Measurements from ENCODE around the gene HDAC4.

The HDAC4 gene

DNA sequence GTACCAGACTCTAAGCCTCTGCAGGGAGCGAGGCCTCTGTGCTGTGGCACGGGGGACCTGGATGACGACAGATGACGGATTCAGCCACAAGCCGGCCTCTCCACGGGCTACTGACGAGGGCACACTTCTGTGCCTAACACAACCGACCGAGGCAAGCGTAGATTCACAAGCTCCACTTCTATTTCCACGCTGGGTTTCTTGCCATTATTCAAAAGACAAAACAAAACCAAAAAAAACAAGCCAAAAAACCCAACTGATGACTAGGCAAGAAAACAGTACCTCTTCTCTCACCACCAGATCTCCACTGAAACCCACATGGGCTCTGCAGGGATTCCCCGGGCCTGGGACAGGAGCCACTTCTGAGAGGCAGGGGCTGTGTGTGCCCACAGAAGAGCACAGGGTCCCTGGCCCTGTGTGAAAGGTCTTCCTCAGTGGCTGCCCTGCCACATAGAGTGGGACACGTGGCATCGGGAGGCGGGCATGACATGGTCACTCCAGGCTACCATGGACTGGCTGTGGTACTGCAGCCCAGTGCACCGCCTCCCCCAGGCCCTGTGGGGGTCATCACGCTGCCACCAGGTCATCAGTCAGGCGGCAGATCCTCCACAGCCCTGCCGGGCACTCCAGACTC is 254.7 kb downstream of the HDAC4 start:
- DNase-seq = no peak

DNA sequence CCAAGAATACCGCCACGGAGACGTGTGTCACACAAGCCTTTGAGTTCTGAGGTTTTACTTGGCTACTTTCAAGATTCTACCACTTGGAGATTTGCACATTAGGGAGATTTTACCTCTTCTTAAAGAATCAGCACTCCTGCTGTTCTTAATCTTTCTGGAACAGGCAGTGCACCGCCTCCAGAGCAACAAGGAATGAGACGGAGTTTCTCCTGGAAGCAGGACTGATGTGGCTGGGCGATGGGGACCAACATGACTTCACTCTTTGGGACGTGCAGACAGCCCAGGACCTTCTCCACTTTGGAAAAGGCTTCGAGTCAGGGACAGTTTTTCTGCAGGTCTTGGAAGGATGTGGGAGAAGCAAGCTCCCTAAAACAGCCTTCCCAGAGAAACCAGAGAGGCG is 255.2 kb downstream of the HDAC4 start:
- no peak for DNase-seq

DNA sequence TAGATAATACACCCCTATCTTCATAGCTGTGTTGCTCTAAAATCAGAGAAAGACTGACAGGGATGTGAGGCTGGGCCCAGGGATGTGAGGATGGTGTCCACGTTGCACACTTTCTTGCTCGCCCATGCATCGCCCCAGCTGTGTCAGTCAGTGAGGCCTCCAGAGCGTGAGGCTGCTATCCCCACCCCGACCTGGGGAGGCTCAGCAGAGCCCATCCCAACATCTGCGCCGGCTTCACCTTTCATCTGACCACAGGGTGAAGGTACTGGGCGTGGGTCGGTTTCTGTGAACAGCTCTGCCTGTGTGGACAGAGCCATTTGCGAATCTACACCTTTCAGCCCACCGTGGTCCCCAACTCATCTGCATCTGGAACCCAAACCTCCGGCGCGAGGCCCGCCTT is 255.7 kb downstream of the HDAC4 start:
- DNase-seq = no peak

DNA sequence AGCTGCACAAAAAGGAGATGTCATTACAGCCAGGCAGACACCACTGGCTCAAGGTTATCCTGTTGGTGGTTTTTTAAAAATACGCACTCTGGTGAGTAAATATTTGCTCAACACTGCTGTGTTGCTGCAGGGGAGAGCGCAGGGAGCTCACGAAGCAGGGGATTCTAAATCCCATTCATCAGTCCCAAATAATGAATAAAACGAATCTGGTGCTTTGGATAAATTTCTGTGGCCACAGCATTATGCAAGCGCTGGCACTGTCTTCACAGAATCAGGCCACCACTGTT is 256.2 kb downstream of the HDAC4 start:
- peak in 2 of 3 experiments; percentile 19 to 58 for DNase-seq

DNA sequence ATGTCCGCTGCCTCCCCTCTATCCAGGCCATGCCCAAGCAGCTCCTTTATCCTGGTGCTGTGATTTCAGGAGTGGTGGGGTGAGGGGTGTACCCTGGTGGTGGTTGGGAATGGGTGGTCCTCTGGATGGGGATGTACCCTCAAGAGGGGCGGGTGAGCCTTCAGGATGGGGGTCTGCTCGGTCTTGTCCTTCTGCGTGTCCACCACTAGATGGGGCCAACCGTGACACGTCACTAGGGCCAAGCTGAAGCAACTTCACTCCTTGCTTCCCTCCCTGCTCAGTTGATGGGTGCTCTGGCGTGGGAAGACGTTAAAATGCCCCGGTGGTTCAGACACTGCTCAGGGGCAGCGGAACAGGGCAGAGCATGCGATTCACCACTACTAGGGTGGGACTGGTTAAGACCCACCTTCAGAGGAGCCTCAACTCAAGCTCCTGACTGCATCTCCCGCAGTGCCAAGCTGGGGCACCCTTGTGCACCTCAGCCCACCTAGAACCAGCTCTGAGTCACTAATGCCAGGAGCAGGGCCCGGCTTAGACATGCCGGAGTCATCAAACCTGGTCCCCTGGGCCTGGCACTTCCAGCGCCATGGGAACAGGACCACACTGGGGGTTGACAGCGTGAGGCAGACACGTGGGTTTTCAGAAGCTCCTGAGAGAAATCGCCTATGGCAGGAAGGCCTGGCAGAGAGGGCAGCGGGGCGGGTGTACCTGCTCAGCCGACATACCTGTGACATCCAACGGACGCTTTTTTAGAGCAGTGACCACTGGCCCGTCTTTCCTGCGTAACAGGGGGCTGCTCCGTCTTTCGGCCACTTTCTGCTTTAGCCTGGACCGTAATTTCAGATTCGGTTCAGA is 256.7 kb downstream of the HDAC4 start:
- peak; percentile 3 to 50 (median 8) for DNase-seq

DNA sequence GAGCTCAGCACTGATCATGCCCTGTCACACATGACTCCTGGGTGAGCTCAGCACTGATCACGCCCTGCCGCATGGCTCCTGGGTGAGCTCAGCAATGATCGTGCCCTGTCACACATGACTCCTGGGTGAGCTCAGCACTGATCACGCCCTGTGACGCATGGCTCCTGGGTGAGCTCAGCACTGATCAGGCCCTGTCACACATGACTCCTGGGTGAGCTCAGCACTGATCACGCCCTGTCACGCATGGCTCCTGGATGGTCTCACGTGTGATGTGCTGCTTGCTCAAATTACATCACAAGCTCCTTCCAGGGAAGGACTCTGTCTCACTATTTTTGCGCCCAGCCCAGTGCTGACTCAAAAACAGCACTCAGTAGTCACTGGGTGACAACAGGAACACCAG is 258.0 kb downstream of the HDAC4 start:
- DNase-seq = no peak

DNA sequence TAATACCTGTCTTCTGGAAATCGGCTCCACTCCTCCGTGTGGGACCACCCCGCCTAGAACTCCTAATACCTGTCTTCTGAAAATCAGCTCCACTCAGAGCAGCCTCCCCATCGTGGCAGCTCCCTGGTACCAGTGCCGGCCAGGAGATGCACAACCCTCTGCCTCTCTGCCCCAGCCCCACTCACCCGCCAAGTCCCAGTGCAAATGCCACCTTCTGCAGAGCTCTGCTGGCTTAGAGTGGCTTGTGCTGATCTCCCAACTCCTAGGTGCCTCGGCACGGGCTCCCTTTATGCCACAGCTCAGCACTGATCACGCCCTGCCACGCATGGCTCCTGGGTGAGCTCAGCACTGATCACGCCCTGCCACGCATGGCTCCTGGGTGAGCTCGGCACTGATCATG is 258.5 kb downstream of the HDAC4 start:
- DNase-seq = no peak

DNA sequence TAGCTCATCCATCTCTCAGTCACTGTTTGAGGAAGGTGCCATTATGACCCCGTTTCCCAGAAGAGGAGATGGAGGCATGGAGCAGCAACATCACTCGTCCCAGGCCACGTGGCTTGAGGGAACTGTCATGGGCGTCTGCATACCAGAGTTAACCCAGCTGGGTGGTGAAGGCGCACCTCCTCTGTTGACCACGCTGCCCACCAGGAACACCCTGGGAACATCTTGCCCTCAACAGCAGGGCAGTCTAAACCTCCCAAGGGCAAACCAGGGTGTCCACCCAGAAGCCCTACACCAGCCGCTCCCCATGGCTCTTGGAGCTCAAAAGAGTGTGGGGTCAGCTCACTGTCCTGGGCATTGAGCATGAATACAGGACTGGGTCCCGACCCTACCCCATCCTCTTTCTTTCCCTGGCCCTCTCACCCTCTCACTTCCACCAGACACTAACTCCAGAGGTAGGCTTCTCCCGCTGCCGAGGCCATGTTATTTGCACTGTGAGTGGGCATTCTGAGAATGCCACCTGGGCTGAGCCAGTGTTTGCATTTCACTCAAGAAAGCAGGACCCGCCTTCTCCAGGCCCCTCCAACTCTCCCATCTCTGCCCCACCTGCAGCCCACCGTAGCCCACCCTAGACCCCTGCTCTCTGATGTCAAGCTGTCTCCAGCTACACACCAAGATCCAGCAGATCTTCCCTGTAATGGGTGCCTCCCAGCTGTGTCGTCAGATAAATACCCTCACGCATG is 259.6 kb downstream of the HDAC4 start:
- no peak for DNase-seq

DNA sequence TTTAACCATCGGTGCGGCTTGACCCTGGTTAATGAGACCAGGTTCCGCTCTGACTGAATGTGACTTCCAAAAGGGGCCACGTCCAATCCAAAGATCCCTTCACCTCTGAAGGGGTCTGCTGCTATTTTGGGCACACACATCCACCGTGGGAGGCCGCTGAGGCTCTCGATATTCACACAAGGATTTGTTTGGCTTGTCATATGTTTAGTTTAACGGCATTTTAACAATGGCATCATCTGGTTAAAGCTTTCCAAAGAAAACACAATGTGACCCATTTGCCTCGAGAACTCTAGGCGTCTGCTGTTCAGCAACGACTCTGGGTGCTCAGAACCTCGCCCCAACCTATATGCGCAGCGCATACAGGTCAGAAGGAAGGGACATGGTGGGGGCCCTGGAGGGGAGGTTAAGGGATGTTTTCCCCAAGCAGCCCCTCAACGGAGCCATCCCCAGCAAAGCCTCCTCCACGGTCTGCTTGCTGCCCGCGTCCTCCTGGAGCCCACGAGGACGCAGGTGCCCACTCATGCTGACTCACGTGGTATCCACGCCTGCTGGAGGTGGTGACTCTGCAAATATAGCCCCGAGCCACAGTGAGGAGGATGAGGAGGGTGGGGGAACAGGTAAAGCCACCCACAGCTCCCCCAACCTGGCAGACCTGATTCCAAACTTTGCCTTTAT is 260.3 kb downstream of the HDAC4 start:
- DNase-seq = no peak

DNA sequence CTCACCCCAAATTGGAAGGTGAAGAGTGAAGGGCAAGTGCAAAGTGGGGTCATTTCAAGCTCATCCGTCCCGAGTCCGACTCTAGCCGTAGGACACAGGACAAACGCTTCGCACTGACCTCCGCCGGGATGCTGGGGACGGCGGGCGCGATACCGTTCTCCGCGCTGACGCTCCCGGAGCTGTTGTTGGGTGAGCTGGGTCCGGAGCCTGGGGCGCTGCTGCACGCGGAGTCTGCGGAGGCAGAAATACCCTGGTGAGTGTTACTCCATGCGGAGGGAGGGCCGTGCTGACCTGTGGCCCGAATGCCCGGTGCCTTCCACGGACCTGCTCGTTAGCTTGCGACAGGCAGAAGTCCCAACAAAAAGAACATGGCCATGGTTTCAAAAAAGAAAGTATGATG is 261.3 kb downstream of the HDAC4 start:
- DNase-seq = no peak

DNA sequence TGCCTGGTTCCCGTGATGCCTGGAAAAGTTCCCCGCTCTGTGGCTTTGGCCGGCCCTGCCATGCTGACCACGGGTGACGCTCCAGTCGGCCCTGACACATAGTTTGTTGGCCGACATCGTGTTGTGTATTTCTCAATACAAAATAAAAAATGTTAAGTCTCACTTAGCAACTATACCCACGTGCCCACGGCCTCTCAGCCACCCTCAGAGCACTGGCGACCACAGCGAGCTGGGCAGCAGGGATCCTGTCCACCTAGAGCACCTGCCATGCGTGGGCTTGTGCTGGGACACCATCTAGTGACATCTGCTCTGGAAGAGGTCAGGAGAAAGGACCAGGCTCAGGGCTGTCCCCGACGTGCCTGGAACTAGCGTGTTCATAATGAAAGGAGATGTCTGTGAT is 261.7 kb downstream of the HDAC4 start:
- DNase-seq = no peak

DNA sequence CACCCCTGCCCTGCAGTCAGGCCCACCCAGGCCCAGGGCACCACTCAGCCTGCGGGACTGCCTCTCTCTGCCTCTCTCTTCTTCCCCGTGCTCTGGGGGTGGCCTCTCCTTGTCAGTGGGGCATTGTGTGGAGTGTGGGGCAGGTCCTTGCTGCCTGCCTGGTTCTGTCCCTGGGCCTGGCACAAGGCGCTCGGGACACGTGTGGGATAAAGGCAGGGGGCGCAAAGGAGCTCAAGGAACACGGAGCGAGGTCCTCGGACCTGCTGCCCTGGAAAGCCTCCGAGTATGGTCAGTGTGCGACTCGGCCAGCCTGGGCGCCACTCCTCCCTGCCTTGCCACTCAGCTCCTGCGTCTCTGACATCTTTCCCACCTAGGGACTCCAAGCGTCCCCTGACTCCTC is 262.2 kb downstream of the HDAC4 start:
- no peak for DNase-seq

DNA sequence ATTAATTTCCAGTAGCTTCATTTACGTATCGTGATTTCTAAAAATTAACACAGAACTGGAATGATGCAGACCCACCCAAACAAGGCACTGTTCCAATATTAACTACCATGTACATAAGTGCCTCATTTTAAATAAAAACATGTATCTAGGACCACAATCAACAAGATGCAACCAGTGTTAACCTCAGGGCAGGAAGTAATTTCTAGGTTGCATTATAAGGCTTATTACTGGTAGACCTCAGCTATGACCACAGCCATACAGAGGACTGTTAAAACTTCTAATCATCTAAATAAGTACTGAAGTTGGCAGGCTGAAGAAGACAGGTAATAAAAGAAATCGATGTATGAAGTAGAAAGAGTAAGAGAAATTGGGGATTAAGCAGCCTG is 262.9 kb downstream of the HDAC4 start:
- no peak for DNase-seq

DNA sequence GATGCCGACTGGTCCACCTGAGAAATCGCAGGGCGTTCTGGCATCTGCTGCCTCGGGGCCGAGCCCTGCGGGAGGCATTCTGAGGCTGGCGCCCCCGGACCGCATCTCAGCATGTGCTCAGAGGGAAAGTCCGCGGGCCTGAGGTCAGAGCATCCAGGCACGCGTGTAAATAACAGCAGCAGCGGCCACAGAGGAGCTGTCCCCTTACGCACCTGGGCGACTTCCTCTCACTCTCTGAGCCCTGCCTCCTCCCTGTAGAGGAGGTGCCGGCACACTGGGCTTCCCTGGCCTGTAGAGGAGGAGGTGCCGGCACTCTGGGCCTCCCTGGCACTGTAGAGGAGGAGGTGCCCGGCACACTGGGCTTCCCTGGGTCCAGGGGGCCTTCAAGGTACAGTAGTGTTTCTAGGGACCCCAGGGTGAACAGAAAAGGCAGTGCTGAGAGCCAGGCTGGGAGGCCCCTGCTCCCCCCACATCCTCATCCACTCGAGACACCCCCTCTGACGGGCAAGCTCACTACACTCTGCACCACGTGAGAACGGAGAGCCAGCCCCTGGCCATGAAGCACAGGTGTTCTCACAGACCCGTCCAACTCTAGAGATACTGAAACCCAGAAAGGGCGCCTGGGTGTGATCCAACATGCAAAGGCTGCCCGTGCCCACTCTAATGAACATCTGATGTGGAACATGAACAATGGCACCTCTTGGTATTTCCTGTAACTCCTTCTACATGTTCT is 263.5 kb downstream of the HDAC4 start:
- DNase-seq = no peak

DNA sequence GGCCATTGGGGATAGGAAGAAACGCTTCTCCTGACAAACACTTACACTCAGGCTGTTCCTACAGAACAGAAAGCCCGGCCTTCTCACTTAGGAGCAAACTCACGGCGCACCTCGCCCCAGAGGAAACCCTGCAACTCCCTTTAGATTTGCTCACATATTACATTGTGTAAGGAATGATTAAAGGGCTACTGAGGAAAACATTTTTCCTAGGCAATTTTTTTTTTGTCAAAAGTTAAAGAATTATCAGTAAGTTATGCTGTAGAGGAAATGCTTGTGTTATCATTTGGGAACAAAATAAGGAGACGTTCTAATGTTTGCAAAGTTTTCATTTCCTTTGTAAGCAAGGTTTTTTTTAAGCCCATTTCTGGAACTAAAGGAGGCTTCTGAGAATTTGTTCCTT is 264.1 kb downstream of the HDAC4 start:
- no peak for DNase-seq

DNA sequence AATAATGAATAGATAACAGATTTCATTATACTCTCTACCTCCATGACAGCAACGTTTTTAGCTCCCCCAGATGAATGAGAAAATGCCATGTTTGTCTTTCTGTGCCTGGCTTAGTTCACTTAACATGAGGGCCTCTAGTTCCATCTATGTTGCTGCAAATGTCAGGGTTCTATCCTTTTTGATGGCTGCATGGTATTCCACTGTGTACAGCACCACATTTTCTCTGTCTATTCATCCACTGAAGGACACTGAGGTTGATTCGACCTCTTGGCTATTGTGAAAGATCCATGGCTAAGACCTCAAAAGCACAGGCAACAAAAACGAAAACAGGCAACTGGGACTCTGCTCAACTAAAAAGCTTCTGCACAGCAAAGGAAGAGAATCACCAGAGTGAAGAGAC is 264.6 kb downstream of the HDAC4 start:
- DNase-seq = no peak

DNA sequence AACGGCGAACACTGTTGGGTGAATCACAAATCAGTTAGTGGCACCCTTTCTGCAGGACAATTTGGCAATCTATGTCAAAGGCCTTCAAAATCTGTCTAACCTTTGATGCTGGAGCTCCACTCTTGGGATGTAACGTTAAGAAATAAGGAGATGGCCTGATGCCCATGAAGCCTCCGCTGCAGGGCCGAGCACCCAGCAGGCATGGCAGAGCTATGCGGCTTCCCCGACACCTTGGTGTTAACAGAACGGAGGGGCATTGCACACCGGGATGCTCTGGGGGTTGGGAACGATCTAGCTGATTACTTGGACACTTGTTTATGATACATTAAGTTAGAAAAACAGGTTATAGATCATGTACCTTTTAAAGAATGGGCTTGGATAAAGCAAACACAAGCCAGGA is 265.3 kb downstream of the HDAC4 start:
- no peak for DNase-seq

DNA sequence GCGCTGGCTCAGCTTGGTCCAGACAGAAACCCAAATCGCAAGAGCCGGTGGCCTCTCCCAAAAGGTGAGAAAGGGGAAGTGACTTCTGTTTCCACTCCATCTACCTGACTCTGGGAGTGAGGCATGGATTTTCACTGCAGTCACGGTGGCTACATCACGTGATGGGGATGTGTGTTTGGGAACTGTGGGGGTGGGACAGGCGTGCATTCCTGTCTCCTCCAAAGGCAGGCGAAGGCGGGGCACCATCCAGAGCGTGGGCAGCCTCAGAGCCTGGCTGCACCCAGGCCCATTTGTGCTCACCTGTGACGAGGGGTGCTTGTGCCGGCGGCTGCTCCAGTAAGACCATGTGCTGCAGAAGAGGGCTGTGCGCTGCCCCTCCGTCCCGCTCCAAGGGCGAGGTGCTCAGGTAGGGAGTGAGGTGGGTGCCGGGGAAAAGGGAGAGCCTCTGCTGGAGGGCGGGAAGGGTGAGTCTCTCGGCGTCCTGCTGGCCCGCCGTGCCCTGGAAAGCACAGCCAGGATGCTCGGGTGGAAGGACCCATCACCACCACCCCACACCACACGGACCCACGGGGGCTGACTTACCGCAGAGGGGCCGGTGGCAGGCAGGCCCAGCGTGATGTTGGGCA is 266.8 kb downstream of the HDAC4 start:
- DNase-seq = no peak

DNA sequence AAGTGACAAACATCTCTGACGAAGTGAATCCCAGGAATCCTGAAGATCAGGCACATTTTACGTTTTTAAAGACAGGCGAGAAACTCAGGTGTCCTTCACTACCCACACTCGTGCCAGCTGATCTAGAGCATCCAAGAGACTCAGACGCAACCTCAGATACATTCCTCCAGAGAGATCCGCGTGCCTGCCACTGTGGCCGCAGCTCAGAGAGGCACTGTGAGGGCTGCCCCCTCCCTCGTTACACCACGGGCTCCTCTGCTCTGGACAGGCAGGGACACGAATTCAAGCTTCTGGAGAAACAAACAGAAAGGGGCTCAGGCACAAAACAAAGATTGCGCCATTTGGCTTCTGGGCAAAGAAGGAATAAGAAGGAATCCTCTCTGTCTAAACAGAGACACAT is 268.0 kb downstream of the HDAC4 start:
- DNase-seq = no peak

DNA sequence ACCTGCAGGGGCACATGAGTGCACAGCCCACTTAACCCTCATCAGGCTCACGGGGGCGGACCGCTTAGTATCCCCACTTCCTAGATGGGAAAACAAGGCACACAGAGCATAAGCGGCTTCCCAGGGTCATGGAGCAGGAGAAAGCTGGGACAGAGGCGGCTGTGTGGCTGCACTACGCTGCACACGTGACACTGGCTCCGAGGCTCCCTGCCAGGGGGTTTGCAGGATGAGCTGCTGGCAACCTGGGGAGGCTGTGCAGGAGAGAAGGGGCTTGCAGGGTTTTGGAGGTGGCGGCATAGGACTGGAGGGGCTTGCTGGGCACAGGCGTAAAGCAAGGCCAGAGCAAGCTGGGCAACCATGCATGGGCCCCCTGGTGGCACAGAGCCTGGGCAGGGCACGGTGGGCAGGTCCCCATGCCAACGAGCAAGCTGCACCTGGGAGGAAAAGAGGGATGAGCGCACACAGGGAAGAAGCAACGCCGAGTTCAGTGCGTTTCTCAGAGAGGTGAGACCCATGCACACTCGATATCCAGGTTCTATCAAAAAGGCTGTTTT is 268.6 kb downstream of the HDAC4 start:
- DNase-seq = no peak

DNA sequence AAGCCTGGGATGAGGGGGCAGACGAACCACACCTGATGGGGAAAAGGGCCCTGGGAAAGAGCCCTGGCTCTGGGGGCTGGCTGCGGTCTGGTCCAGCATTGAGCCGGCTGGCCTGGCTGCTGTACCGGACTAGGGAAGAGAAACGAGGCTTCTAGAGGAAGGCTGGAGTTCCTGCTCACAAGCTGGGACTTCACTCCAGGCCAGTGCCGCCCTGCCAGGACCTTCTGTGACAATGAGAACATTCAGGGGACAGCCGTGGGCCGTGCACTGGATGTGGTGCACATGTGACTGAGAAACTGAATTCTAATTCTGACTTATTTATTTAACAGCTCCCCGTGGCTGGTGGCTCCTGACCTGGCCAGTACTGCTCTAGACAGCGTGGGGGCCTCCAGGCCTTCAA is 269.3 kb downstream of the HDAC4 start:
- DNase-seq = no peak

DNA sequence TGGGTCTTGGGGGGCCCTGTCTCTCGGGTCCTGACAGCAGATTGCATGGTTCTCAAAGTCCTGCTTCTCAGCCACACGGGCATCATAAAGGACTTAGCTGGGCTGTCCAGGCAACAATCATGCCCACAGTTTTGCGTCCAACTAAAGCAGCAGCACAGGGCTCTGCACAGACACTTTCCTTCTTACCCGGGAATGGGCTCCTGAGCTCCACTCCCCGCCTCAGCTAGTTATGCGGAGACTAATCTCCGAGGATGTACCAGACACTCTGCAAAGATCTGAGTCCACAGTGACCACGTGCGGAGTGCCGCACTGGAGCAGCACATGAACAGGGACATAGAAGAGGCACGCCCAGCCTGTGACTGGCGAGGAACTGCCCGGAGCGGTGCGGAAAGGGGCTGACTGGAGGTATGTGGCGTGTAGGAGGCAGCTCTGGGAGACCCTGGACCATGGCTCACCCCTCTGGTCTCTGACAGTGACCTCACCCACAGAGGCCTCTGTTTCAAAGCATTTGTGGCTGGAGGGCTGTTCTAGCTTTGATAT is 270.0 kb downstream of the HDAC4 start:
- DNase-seq = no peak

All from NCI-H1417 (cell line).